ENCODE data around the gene UNC13B.

The UNC13B gene

DNA sequence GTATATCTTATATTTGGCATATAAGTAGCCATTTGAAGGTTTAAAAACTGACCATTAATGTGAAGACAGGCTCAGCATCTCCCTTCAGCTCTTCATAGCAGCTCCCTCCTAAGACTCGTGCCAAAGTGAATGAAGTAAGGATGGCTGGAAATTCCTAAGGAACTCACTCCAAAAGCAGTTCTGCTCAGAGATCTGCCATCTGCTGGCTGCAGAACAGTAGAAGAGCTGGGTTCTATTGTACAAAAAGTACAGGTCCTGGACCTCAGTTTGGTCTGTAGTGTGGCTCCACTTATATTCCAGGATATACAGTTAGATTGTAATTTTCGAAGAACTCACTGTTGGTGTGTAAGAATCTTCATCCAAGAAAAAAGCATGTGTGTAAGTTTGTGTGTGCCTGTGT, 223.2 kb downstream of the UNC13B start (continued):
- TF ChIP-seq ZBTB8A (tag by site-specific recombination; IDR thresholded peaks at IDR 0.05): no peak
- TF ChIP-seq ZNF37A (tag by site-specific recombination; IDR thresholded peaks at IDR 0.05): no peak
- TF ChIP-seq, protein P1, sequence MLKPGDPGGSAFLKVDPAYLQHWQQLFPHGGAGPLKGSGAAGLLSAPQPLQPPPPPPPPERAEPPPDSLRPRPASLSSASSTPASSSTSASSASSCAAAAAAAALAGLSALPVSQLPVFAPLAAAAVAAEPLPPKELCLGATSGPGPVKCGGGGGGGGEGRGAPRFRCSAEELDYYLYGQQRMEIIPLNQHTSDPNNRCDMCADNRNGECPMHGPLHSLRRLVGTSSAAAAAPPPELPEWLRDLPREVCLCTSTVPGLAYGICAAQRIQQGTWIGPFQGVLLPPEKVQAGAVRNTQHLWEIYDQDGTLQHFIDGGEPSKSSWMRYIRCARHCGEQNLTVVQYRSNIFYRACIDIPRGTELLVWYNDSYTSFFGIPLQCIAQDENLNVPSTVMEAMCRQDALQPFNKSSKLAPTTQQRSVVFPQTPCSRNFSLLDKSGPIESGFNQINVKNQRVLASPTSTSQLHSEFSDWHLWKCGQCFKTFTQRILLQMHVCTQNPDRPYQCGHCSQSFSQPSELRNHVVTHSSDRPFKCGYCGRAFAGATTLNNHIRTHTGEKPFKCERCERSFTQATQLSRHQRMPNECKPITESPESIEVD (tag by site-specific recombination; IDR thresholded peaks at IDR 0.05): no peak
- TF ChIP-seq SALL2 (tag by site-specific recombination; IDR thresholded peaks at IDR 0.05; ENCODE audit: borderline replicate concordance): no peak

DNA sequence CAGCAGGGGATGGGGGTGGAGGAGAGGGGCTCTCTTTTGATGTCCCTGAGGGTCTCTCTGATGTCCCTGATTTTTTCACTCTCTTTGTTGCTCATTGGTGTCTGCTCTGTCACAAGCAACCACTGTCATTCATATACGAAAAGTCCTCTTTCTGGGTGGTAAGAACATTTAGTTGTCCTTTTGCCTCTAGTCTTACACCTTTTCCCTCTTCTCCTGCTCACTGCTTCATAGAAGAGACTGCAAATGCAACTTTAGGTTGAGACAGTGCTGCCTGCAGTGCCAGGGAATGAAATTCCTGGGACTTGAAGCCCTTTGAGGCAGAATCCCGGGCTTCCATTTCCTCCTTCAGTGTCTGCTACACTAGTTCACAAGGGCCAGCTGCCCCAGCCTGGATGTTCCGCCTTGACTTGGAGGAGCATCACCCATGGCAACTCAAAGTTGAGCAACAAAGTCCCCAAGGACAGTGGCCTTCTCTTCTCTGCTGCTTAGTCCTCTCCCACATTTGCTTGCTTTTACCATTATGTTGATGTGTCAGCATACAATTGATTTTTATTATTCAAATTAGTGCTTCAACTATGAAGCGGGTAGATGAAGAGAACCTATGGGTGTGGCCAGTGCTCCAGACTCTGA, 233.4 kb downstream of the UNC13B start:
- ChIA-PET CTCF (interaction anchor here (0.6 kb wide), 1 partner anchor 59 kb away, joined by 3 read pairs; no protein-coding TSS in a partner anchor), POLR2A (no interaction called here)
- peaks cover 0 to 53% of the 10 kb centered on the region in 2 experiments; a peak in 1 of 3 replicates for H3K36me3 ChIP-seq (ENCODE audit: control insufficient read depth in 2 of 2, insufficient read depth in 1 of 2, low read length in 2 of 2)
- no peak overlapping the region for H3K27ac ChIP-seq (ENCODE audit: extremely low read depth, low read depth, low read length)
- H3K4me3 ChIP-seq (ENCODE audit: low read depth, low read length): no peak overlapping the region
- no peaks in the 10 kb centered on the region for H3K4me1 ChIP-seq (ENCODE audit: control insufficient read depth, insufficient read depth, low read length)
- no peaks in the 10 kb centered on the region for H3K9me3 ChIP-seq (ENCODE audit: control insufficient read depth, insufficient read depth, low read depth, low read length)
- no peak for TF ChIP-seq TCF7L2 (IDR thresholded peaks at IDR 0.05; ENCODE audit: borderline replicate concordance, low read depth, low read length)
- no peak for TF ChIP-seq ZEB2 (tag by site-specific recombination; IDR thresholded peaks at IDR 0.05)
- no peak for TF ChIP-seq ZNF221 (tag by site-specific recombination; IDR thresholded peaks at IDR 0.05; ENCODE audit: borderline replicate concordance)

DNA sequence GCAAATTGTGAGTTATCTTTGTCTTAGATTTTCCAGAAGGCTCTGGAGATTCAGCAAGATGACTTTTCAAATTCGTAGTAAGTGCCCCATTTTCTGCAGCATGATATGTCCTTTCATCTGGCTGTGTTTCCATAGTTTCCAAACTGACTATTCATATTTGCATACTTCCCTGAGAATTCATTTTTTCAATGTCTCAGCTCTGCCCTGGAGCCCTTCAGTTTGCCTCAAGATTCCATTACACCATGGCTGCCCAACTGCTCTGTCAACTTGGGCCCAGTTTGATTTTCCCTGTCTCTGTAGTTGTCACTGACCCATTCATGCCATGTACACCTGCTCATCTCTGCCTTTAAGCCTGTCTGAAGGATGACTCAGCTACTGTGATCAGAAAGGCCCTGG, 233.9 kb downstream of the UNC13B start:
- Histone ChIP-seq H3K36me3 (ENCODE audit: control insufficient read depth in 2 of 2, insufficient read depth in 1 of 2, low read length in 2 of 2) (peaks cover 0 to 53% of the 10 kb centered on the region in 2 experiments; a peak in 1 of 3 replicates), H3K27ac (ENCODE audit: extremely low read depth, low read depth, low read length) (no peak overlapping the region), H3K9me3 (ENCODE audit: control insufficient read depth, insufficient read depth, low read depth, low read length) (no peaks in the 10 kb centered on the region), H3K4me3 (ENCODE audit: low read depth, low read length) (no peak overlapping the region), H3K4me1 (ENCODE audit: control insufficient read depth, insufficient read depth, low read length) (no peaks in the 10 kb centered on the region)
- TF ChIP-seq SP7 (tag by site-specific recombination; IDR thresholded peaks at IDR 0.05) (no peak), ZFP3 (tag by site-specific recombination; IDR thresholded peaks at IDR 0.05; ENCODE audit: low read depth) (no peak), ZSCAN23 (tag by site-specific recombination; IDR thresholded peaks at IDR 0.05) (no peak), ZNF701 (tag by site-specific recombination; IDR thresholded peaks at IDR 0.05) (no peak), ZBTB7A (tag by site-specific recombination; IDR thresholded peaks at IDR 0.05; ENCODE audit: low read depth) (no peak)
- ChIA-PET POLR2A (no interaction called here), CTCF (no interaction called here)

DNA sequence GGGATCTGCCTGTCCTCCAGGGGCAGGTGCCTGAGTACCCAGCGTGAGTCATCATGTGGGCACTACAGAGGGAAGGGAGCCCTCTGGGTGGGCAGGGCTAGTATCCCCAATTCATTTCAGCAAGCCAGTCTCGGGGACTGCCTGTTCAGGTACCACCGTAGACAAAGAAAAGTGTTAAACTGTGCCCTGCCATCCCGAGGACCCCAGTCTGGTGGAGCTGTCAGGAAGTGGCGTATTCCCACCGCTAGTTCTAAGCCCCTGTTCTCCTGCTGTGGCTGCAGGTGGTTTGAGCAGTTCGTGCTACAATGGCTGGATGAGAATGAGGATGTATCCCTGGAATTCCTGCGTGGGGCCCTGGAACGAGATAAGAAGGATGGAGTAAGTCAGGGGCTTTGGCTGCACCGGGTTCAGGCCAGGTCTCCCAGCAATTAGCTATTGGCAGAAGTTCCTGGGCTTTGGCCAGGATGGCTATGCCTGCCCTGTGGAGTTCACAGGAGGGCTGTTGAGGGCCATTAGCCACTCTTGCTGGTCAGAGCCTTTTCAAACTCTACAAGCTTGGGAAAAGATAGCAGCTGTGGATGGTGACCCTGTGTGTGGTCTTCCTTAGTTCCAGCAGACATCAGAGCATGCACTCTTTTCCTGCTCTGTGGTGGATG, 234.9 kb downstream of the UNC13B start:
- H3K4me3 ChIP-seq (ENCODE audit: low read depth, low read length): no peak overlapping the region
- H3K27ac ChIP-seq (ENCODE audit: extremely low read depth, low read depth, low read length): no peak overlapping the region
- POLR2A ChIA-PET: no interaction called here
- H3K4me1 ChIP-seq (ENCODE audit: control insufficient read depth, insufficient read depth, low read length): no peaks in the 10 kb centered on the region
- CTCF ChIA-PET: interaction anchor here (1.1 kb wide), 1 partner anchor 138 kb away, joined by 3 read pairs; no protein-coding TSS in a partner anchor
- peaks cover 0 to 50% of the 10 kb centered on the region in 2 experiments; a peak in 1 of 3 replicates for H3K36me3 ChIP-seq (ENCODE audit: control insufficient read depth in 2 of 2, insufficient read depth in 1 of 2, low read length in 2 of 2)
- no peaks in the 10 kb centered on the region for H3K9me3 ChIP-seq (ENCODE audit: control insufficient read depth, insufficient read depth, low read depth, low read length)
- TF ChIP-seq, protein P2, sequence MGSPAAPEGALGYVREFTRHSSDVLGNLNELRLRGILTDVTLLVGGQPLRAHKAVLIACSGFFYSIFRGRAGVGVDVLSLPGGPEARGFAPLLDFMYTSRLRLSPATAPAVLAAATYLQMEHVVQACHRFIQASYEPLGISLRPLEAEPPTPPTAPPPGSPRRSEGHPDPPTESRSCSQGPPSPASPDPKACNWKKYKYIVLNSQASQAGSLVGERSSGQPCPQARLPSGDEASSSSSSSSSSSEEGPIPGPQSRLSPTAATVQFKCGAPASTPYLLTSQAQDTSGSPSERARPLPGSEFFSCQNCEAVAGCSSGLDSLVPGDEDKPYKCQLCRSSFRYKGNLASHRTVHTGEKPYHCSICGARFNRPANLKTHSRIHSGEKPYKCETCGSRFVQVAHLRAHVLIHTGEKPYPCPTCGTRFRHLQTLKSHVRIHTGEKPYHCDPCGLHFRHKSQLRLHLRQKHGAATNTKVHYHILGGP (tag by site-specific recombination; IDR thresholded peaks at IDR 0.05): no peak
- TF ChIP-seq, protein P3, sequence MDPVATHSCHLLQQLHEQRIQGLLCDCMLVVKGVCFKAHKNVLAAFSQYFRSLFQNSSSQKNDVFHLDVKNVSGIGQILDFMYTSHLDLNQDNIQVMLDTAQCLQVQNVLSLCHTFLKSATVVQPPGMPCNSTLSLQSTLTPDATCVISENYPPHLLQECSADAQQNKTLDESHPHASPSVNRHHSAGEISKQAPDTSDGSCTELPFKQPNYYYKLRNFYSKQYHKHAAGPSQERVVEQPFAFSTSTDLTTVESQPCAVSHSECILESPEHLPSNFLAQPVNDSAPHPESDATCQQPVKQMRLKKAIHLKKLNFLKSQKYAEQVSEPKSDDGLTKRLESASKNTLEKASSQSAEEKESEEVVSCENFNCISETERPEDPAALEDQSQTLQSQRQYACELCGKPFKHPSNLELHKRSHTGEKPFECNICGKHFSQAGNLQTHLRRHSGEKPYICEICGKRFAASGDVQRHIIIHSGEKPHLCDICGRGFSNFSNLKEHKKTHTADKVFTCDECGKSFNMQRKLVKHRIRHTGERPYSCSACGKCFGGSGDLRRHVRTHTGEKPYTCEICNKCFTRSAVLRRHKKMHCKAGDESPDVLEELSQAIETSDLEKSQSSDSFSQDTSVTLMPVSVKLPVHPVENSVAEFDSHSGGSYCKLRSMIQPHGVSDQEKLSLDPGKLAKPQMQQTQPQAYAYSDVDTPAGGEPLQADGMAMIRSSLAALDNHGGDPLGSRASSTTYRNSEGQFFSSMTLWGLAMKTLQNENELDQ (tag by site-specific recombination; IDR thresholded peaks at IDR 0.05; ENCODE audit: low read depth): no peak
- no peak for TF ChIP-seq ZNF16 (tag by site-specific recombination; IDR thresholded peaks at IDR 0.05; ENCODE audit: low read depth)
- TF ChIP-seq SCRT1 (tag by site-specific recombination; IDR thresholded peaks at IDR 0.05; ENCODE audit: borderline replicate concordance): no peak
- no peak for TF ChIP-seq ZNF311 (tag by site-specific recombination; IDR thresholded peaks at IDR 0.05; ENCODE audit: borderline replicate concordance)
- no peak for TF ChIP-seq KLF9 (tag by site-specific recombination; IDR thresholded peaks at IDR 0.05; ENCODE audit: low read depth)
- no peak for TF ChIP-seq ZFP37 (tag by site-specific recombination; IDR thresholded peaks at IDR 0.05)
- TF ChIP-seq, protein P4, sequence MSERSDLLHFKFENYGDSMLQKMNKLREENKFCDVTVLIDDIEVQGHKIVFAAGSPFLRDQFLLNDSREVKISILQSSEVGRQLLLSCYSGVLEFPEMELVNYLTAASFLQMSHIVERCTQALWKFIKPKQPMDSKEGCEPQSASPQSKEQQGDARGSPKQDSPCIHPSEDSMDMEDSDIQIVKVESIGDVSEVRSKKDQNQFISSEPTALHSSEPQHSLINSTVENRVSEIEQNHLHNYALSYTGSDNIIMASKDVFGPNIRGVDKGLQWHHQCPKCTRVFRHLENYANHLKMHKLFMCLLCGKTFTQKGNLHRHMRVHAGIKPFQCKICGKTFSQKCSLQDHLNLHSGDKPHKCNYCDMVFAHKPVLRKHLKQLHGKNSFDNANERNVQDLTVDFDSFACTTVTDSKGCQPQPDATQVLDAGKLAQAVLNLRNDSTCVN (tag by site-specific recombination; optimal IDR thresholded peaks at IDR 0.05): no peak
- no peak for TF ChIP-seq WT1 (tag by site-specific recombination; IDR thresholded peaks at IDR 0.05)
